ENCODE measurements around the gene ABCA13.

Gene ABCA13

DNA sequence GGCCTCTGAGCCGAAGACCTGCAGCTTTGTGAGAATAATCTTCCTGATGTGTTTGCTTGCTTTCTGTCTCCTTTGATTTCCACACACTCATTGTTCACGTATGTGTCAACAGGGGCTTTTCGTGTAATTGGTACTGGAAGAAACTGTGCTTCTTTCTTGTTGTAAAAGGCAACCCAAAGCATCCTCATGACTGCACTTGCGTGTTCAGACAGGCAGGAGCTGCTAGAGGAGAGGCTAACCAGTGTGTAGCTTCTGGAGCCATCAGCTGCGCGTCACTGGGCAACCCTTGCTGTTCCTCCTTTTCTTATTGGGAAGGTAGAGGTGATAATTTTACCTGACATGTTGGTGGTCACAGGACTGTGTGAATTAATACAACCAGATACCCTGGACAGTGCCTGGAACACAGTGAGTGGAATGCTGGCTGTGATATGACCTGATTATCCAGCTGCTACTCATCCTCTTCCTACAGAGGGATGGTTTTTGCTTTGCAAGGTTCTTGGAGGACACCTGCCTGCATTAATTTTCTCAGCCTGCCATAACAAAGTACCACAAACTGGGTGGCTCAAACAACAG lies 213.0 kb downstream of the ABCA13 start:
- no peak overlapping the region for H3K4me3 ChIP-seq (ENCODE audit: low read depth in 1 of 2, low read length in 2 of 2)
- H3K4me1 ChIP-seq (ENCODE audit: control insufficient read depth in 1 of 2, insufficient read depth in 2 of 2, low read length in 2 of 2): no peaks in the 10 kb centered on the region
- H3K27ac ChIP-seq (ENCODE audit: low read length): no peak overlapping the region
- H3K27me3 ChIP-seq (ENCODE audit: low read depth, low read length): no peaks in the 10 kb centered on the region
- no peaks in the 10 kb centered on the region for H3K9me3 ChIP-seq (ENCODE audit: control insufficient read depth in 1 of 2, low read length in 2 of 2)
- H3K36me3 ChIP-seq (ENCODE audit: control insufficient read depth in 1 of 2, insufficient read depth in 2 of 2, low read length in 2 of 2): no peaks in the 10 kb centered on the region

- Histone ChIP-seq H3K27ac (ENCODE audit: low read length) (no peak overlapping the region), H3K4me3 (ENCODE audit: low read depth in 1 of 2, low read length in 2 of 2) (no peak overlapping the region), H3K36me3 (ENCODE audit: control insufficient read depth in 1 of 2, insufficient read depth in 2 of 2, low read length in 2 of 2) (no peaks in the 10 kb centered on the region), H3K27me3 (ENCODE audit: low read depth, low read length) (no peaks in the 10 kb centered on the region), H3K9me3 (ENCODE audit: control insufficient read depth in 1 of 2, low read length in 2 of 2) (no peaks in the 10 kb centered on the region), H3K4me1 (ENCODE audit: control insufficient read depth in 1 of 2, insufficient read depth in 2 of 2, low read length in 2 of 2) (no peaks in the 10 kb centered on the region)
Observed at GRCh38 chr7:48387932-48388331, 216.7 kb downstream of the ABCA13 start.

GRCh38 chr7:48388911-48389310 lies 217.7 kb downstream of the ABCA13 start:
- Histone ChIP-seq H3K27me3 (ENCODE audit: low read depth, low read length) (no peaks in the 10 kb centered on the region), H3K27ac (ENCODE audit: low read length) (no peak overlapping the region), H3K4me3 (ENCODE audit: low read depth in 1 of 2, low read length in 2 of 2) (no peak overlapping the region), H3K4me1 (ENCODE audit: control insufficient read depth in 1 of 2, insufficient read depth in 2 of 2, low read length in 2 of 2) (no peaks in the 10 kb centered on the region), H3K9me3 (ENCODE audit: control insufficient read depth in 1 of 2, low read length in 2 of 2) (no peaks in the 10 kb centered on the region), H3K36me3 (ENCODE audit: control insufficient read depth in 1 of 2, insufficient read depth in 2 of 2, low read length in 2 of 2) (no peaks in the 10 kb centered on the region)

DNA sequence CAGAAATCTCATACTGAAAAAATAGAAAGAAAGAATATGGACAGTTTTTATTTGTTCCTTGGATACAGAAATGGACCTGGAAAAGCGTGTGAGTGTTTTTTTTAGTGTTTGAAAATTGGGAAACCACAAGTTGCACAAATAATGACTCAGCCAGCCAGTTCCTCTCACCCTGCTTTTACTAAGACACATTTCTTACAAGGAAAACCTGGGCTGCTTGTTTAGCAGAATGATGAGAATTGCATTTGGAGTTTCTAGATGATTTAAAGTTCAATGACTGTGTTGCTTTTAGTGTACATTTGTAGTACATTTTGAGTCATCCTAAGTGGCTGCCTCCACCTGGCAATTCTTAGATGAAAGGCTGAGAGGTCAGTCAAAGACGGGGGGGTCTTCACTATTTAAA lies 218.7 kb downstream of the ABCA13 start:
- no peak overlapping the region for H3K27ac ChIP-seq (ENCODE audit: low read length)
- H3K9me3 ChIP-seq (ENCODE audit: control insufficient read depth in 1 of 2, low read length in 2 of 2): no peaks in the 10 kb centered on the region
- H3K27me3 ChIP-seq (ENCODE audit: low read depth, low read length): no peaks in the 10 kb centered on the region
- no peaks in the 10 kb centered on the region for H3K4me1 ChIP-seq (ENCODE audit: control insufficient read depth in 1 of 2, insufficient read depth in 2 of 2, low read length in 2 of 2)
- no peaks in the 10 kb centered on the region for H3K36me3 ChIP-seq (ENCODE audit: control insufficient read depth in 1 of 2, insufficient read depth in 2 of 2, low read length in 2 of 2)
- H3K4me3 ChIP-seq (ENCODE audit: low read depth in 1 of 2, low read length in 2 of 2): no peak overlapping the region

GRCh38 chr7:48390388-48391327 lies 219.4 kb downstream of the ABCA13 start:
- Histone ChIP-seq H3K36me3 (ENCODE audit: control insufficient read depth in 1 of 2, insufficient read depth in 2 of 2, low read length in 2 of 2) (no peaks in the 10 kb centered on the region), H3K27ac (ENCODE audit: low read length) (peak overlapping the region; percentile 11), H3K4me3 (ENCODE audit: low read depth in 1 of 2, low read length in 2 of 2) (no peak overlapping the region), H3K9me3 (ENCODE audit: control insufficient read depth in 1 of 2, low read length in 2 of 2) (no peaks in the 10 kb centered on the region), H3K27me3 (ENCODE audit: low read depth, low read length) (no peaks in the 10 kb centered on the region), H3K4me1 (ENCODE audit: control insufficient read depth in 1 of 2, insufficient read depth in 2 of 2, low read length in 2 of 2) (no peaks in the 10 kb centered on the region)

- Histone ChIP-seq H3K27ac (ENCODE audit: low read length) (no peak overlapping the region), H3K27me3 (ENCODE audit: low read depth, low read length) (no peaks in the 10 kb centered on the region), H3K4me3 (ENCODE audit: low read depth in 1 of 2, low read length in 2 of 2) (no peak overlapping the region), H3K36me3 (ENCODE audit: control insufficient read depth in 1 of 2, insufficient read depth in 2 of 2, low read length in 2 of 2) (no peaks in the 10 kb centered on the region), H3K9me3 (ENCODE audit: control insufficient read depth in 1 of 2, low read length in 2 of 2) (no peaks in the 10 kb centered on the region), H3K4me1 (ENCODE audit: control insufficient read depth in 1 of 2, insufficient read depth in 2 of 2, low read length in 2 of 2) (no peaks in the 10 kb centered on the region)
Observed at GRCh38 chr7:48398191-48398590, 226.9 kb downstream of the ABCA13 start.

- no peak overlapping the region for H3K27ac ChIP-seq (ENCODE audit: low read length)
- no peaks in the 10 kb centered on the region for H3K36me3 ChIP-seq (ENCODE audit: control insufficient read depth in 1 of 2, insufficient read depth in 2 of 2, low read length in 2 of 2)
- no peaks in the 10 kb centered on the region for H3K4me1 ChIP-seq (ENCODE audit: control insufficient read depth in 1 of 2, insufficient read depth in 2 of 2, low read length in 2 of 2)
- H3K4me3 ChIP-seq (ENCODE audit: low read depth in 1 of 2, low read length in 2 of 2): no peak overlapping the region
- H3K9me3 ChIP-seq (ENCODE audit: control insufficient read depth in 1 of 2, low read length in 2 of 2): no peaks in the 10 kb centered on the region
- no peaks in the 10 kb centered on the region for H3K27me3 ChIP-seq (ENCODE audit: low read depth, low read length)
Observed at GRCh38 chr7:48402721-48403120, 231.5 kb downstream of the ABCA13 start.

DNA sequence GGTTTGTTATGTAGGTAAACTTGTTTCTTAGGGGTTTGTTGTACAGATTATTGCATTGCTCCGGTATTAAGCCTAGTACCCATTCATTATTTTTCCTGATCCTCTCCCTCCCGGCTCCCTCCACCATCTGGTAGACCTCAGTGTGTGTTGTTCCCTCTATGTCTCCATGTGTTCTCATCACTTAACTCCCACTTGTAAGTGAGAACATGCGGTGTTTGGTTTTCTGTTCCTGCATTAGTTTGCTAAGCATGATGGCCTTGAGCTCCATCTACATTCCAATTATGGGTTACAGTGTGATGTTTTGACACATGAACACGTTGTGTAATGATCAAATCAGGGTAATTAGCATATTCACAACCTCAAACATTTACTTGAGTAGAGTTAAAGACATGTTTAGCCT lies 237.5 kb downstream of the ABCA13 start:
- Histone ChIP-seq H3K27ac (ENCODE audit: low read length) (no peak overlapping the region), H3K9me3 (ENCODE audit: control insufficient read depth in 1 of 2, low read length in 2 of 2) (no peaks in the 10 kb centered on the region), H3K4me3 (ENCODE audit: low read depth in 1 of 2, low read length in 2 of 2) (no peak overlapping the region), H3K36me3 (ENCODE audit: control insufficient read depth in 1 of 2, insufficient read depth in 2 of 2, low read length in 2 of 2) (no peaks in the 10 kb centered on the region), H3K27me3 (ENCODE audit: low read depth, low read length) (no peaks in the 10 kb centered on the region), H3K4me1 (ENCODE audit: control insufficient read depth in 1 of 2, insufficient read depth in 2 of 2, low read length in 2 of 2) (no peaks in the 10 kb centered on the region)

GRCh38 chr7:48411619-48412018 lies 240.4 kb downstream of the ABCA13 start:
- no peaks in the 10 kb centered on the region for H3K9me3 ChIP-seq (ENCODE audit: control insufficient read depth in 1 of 2, low read length in 2 of 2)

DNA sequence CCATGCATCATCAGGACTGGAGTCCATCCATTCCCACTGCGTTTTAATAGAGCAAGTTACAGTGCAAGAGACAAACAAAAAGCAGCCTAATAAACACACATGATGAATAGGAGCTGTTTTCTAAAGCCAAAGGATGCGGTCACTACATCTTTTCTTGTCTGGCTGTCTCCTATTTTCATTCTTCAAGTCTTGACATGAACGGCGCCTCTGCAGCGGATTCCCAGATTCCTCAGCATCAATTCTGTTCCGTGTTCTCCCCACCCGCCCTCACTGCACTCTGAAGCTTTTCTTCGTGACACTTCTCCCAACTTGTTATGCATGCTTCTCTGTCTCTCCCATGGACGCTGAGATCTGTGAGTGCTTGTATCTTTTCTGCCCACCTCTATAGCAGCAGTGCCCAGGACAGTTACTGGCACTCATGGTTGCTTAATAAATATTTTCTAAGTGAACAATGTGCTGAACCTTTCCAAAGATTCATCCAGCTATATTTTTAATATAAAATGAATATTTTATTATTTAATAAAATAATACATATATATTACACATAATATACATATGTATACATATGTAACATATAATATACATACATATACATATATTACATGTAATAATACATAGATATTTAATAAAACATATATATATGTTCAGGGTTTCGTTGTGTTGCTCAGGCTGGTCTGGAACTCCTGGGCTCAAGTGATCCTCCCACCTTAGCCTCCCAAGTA lies 242.9 kb downstream of the ABCA13 start:
- H3K27ac ChIP-seq (ENCODE audit: low read length): no peak overlapping the region
- no peaks in the 10 kb centered on the region for H3K9me3 ChIP-seq (ENCODE audit: control insufficient read depth in 1 of 2, low read length in 2 of 2)
- no peaks in the 10 kb centered on the region for H3K27me3 ChIP-seq (ENCODE audit: low read depth, low read length)
- H3K4me1 ChIP-seq (ENCODE audit: control insufficient read depth in 1 of 2, insufficient read depth in 2 of 2, low read length in 2 of 2): no peaks in the 10 kb centered on the region
- H3K36me3 ChIP-seq (ENCODE audit: control insufficient read depth in 1 of 2, insufficient read depth in 2 of 2, low read length in 2 of 2): no peaks in the 10 kb centered on the region
- H3K4me3 ChIP-seq (ENCODE audit: low read depth in 1 of 2, low read length in 2 of 2): no peak overlapping the region

More at GRCh38 chr7:48411619-48412018, 240.4 kb downstream of the ABCA13 start:
- no peak overlapping the region for H3K4me3 ChIP-seq (ENCODE audit: low read depth in 1 of 2, low read length in 2 of 2)
- no peaks in the 10 kb centered on the region for H3K4me1 ChIP-seq (ENCODE audit: control insufficient read depth in 1 of 2, insufficient read depth in 2 of 2, low read length in 2 of 2)
- H3K27me3 ChIP-seq (ENCODE audit: low read depth, low read length): no peaks in the 10 kb centered on the region
- no peak overlapping the region for H3K27ac ChIP-seq (ENCODE audit: low read length)
- no peaks in the 10 kb centered on the region for H3K36me3 ChIP-seq (ENCODE audit: control insufficient read depth in 1 of 2, insufficient read depth in 2 of 2, low read length in 2 of 2)

GRCh38 chr7:48416327-48416908 lies 245.2 kb downstream of the ABCA13 start:
- Histone ChIP-seq H3K9me3 (ENCODE audit: control insufficient read depth in 1 of 2, low read length in 2 of 2) (no peaks in the 10 kb centered on the region), H3K4me1 (ENCODE audit: control insufficient read depth in 1 of 2, insufficient read depth in 2 of 2, low read length in 2 of 2) (no peaks in the 10 kb centered on the region), H3K4me3 (ENCODE audit: low read depth in 1 of 2, low read length in 2 of 2) (no peak overlapping the region), H3K36me3 (ENCODE audit: control insufficient read depth in 1 of 2, insufficient read depth in 2 of 2, low read length in 2 of 2) (no peaks in the 10 kb centered on the region), H3K27me3 (ENCODE audit: low read depth, low read length) (no peaks in the 10 kb centered on the region), H3K27ac (ENCODE audit: low read length) (no peak overlapping the region)
